Fibroblast of skin of right quadriceps (primary cell): ENCODE results near the gene BID.
"Not testable (repeated sequence)": the region's sequence is repeated elsewhere in the genome, so short reads cannot be mapped to it uniquely, and the experiment has no call there.

Source experiments
- DNase-seq: peaks from one replicate; pipeline ENCODE4 v3.0.0-alpha.2; 2013

BID gene

DNA sequence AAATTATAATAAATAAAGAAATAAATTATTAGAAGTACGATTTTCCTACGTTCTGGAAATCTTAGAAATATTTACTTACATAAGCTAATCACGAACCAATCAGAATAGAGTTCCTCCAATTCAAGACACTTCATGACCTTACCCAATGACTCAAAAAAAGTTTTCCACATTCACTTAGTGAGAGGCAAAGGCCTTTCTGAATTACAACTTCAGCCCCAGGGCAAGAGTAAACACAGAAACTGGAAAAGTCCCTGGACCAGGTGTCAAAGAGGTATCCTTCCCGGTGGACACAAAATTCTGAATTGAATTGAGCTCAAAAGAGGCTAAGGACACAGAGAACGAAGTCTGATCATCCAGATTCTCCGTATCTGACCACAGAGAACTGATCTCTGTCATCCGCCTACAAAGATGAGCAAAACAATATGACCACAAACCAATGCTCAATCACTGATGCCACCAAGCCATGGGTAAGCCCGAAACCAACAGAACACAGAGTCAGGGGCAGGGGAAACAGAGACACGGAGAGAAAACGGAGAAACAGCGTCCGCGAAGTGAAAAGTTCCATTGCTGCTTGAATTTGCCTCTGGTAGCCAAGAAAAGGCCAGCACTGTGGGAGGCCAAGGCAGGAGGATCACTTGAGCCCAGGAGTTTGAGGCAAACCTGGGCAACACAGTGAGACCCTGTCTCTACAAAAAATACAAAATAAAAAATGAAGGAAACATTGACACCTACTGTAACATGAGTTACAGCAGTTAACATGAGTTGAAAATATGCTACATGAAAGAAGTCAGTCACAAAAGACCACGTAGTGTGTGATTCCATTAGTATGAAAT lies 6.8 kb downstream of the BID start:
- DNase-seq, result no peak

DNA sequence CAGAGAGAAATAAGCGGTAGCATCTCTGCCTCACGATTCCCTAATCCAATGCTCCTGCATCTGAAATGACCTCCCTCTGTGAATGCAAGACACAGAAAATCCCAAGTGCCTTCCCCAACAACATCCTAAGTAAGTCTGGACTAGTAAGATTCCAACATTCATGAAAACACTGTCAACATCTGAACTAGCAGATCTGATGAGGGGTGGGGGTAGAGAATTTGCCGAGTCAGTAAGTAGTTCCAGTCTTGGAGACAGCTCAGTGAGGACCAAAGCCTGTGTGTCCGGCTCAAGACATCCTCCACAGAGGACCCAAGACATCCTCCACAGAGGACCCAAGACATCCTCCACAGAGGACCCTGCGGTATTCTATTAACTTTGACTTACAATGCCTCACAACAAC lies 9.4 kb downstream of the BID start:
- not testable (repeated sequence) for DNase-seq

DNA sequence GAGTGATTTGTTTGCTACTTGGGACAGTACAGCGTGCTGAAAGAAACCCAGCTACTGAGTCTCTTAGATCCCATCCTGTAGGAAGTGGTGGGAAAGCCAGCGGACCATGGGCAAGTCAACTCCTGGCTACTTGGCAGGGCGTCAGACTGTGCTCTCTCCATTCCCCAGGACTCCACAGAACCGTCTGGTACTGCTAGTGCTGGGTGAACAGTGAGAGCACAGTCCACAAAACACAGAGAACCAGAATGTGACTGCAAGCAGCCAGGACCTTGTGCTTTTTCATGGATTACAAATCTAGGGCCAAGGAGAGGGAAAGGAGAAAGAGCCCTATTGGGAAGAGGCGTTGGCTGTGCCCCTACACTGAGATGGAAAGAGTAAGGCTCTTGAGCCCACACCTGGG lies 10.2 kb downstream of the BID start:
- no peak for DNase-seq

- DNase-seq, result not testable (repeated sequence)
Observed at GRCh38 chr22:17763442-17763841, 10.8 kb downstream of the BID start.

GRCh38 chr22:17761138-17761488 lies 13.2 kb downstream of the BID start:
- no peak for DNase-seq

DNA sequence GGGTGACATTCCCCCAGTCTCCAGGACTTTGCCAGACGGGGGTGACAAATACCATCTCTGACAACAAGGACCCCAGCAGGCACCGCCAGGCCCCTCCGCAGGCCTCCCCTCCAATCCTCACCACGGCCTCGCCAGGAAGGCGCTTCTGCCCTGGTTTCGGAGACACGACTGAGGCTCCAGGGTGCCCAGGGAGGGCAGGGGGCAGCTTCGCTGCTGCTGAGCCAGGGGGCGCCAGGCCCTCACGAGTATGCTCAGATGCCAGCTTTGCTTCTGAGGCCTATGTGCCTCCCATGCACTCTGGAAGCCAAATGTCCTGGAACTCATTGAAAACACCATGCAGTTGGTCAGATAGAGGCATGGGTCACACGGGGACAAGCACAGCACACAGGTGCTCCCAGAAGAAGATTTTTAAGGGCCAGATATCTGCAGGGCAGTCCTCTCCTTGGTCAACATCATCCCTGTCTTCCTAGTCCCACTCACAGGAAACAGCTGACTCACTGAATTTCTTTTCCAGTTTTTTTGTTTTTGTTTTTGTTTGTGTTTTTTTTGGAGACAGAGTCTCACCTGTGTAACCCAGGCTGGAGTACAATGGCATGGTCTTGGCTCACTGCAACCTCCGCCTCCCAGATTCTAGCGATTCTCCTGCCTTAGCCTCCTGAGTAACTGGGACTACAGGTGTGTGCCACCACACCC lies 19.9 kb downstream of the BID start:
- DNase-seq, result no peak

DNA sequence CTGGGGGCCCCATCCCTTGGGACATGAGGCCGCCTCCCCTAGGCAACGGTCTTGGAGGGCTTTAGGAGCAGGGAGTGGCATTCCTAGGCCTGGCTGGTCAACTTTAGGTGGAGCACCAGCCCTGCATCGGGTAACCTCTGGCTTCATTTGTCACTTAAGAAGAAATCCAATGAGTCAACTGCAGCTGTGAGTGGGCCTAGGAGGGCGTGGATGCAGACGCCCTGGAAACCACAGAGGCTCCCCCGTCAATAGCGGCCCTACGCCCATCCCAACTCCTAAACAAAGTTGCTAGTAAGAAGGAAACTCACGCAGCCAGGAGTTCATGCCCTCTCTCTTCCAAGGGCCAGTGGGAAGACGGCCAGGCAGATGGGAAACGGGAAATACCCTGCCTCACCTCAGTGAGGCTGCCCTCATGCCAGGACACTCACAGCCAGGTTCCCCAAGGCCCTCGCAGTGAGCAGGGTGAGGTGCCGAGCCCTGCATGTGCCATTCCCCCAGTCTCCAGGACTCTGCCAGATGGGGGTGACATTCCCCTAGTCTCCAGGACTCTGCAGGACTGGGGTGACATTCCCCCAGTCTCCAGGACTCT lies 20.8 kb downstream of the BID start:
- no peak for DNase-seq

DNA sequence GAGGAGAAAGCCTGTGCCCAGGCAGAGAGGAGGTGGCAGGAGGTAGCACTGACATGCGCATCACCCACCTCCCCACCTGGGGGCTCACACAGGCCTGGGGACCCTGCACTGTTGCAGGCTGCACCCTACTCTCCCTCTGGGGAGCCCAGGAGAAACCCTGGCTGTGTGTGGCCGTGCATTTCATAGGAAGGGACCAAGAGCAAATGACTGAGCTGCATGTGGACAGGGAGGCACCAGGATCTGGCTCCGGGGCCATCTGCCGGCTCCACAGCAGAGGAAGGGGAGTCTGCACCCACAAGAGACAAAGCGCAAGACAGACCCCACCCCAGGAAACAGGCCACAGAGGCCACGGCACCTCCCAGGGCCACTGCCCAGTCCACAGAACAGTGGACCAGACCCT lies 22.7 kb downstream of the BID start:
- no peak for DNase-seq

DNA sequence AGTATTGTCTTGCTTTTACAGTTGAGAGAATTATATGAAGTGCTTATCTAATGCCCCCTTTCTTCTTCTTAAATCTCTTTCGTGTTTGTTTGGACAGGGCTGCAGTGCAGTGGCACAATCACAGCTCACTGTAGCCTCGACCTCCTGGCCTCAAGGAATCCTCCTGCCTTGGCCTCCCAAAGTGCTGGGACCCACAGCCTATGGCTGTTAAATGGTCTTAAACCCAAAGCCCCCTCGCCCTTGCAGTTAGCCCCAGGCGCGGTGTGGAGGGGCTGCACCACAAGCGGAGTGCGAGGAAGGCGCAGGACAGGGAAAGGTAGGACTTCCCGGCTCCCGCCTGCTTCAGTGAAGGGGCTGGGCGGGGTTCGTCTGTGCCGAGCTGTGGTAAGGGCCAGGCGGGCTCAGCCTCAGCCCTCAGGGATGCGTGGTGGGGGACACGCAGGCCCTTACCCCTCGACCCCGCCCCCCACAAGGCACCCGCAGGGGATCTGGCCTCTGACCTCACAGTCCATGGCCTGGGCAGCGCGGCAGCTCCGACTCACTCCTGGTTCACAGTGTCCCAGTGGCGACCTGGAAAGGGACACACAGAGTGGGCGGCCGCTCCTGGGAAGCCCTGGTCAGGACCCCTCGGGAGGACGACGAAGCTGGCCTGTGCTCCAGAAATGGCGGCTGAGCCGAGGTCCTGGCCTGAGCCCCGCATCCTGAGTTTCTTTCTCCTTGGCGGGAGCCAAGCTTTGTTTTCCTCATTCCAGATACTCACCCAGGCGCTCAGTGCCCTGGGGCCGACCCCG lies 24.5 kb downstream of the BID start:
- no peak for DNase-seq

DNA sequence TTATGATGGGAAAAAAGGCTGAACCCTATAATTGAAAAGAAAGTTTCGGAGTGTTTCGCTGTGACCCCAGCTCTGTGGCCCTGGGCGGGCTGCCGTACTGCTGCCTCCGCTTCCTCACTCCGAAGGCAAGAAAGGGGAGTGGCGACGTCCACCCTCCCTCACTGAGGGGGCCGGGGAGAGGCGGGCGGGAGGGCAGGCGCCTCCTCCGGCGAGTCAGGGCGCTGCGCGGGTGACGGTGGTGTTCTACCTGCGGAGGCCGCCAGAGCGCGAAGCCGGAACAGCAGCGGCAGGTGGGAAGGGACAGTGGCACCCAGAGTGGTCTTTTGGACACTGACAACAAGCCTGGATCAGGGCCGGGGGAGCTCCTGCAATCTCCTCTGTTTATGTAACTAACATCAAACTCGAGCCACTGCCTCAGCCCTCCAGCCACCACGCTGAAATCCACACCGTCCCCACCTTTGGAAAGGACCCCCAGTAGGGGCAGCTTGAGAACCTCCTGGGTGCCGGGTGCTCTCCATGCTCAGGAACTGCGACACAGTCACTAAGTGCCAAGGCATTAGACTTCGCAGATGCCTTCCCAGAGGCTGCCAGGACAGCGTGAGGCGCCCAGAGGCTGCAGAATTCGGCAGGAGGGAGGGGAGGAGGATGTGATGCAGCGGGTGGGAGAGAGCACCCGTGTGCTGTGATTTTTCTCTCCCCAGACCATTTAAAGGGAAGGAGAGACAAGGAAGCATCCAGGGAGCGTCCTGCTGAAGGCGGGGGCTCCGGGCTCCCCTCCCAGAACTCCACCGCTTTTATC lies 25.5 kb downstream of the BID start:
- no peak for DNase-seq

GRCh38 chr22:17746916-17747315 lies 27.4 kb downstream of the BID start:
- no peak for DNase-seq

DNA sequence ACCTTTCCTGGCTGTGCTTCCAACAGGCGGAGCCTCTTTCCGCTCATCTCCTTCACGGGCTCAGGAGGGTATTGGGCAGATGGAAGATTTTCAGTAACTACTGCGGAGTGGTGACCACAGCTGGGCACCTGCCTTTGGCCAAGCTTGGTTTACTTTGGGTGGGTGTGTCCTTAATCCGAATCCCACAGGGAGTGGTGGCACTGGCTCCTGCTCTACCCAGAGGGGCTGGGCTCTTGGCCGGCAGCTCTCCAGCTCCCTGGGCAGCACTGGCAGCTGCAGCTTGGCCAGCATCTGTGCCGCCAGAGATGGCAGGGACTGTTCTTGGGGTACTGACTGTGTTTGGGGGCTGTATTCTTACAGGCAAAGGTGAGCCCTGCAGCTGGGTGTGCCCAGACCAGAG lies 29.8 kb downstream of the BID start:
- DNase-seq, result no peak

DNA sequence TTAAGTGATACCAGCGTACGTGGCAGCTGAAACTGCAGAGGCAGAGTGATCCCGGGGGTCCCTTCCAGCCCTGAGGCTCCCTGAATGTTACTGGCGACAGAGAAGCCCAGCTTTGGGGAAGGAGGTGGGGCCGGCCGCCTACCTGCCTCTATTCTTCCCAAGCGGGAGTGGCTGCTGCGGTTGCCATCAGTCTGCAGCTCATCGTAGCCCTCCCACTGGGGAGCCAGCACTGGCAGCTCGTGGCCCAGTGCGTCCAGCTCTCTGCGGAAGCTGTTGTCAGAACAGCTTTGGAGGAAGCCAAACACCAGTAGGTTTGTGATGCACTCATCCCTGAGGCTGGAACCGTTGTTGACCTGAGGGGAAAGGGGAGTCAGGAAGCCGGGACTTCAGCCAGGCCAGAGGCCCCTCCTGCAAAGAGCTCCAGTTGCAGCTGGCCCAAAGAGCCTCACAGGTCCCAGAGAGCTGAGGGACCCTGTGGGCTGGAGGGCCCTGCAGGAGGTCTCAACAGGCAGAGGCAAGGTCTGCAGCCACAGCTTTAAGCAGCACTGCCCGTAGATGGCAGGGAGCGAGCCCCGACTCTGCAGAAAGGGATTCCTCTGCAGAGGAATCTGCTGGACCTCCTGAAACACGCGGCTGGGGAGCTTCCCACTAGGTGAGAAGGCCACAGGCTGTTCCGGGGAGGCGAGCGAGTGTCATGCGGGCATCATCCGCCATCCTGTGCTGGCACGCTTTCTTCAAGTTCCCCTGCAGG lies 30.4 kb downstream of the BID start:
- no peak for DNase-seq

- peak; percentile 53 for DNase-seq
Observed at GRCh38 chr22:17742527-17742902, 31.8 kb downstream of the BID start.

DNA sequence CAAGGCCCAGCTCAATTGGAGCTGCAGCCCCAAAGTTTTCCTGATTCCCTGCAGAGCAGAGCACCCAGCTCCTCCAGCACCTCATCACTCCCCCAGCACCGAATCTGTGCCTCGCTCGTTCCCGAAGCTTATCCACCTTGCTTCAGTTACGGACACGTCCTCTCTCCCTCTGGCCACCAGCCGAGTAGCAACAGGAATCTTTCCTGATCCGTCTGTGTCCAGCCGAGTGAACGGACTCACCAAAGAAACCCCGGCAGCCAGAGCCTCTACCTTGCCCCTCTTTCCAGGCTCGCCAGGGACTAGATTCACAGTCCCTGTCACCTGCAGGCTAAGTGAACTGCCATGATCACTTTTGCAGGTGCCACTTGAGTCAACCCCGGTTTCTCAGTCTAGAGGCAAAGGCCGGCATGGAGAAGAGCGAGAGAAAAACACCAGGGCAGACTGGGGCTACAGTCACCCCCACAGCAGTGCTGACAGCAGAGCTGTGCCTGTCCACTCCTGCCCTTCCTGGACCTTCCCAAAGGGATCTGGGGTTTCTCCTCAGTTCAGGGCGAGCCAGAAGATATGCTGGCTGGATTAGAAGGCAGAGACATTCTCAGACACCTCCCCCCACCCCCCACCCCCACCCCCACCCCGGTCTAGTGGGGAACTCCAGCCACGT lies 32.3 kb downstream of the BID start:
- no peak for DNase-seq

GRCh38 chr22:17739196-17739975 lies 34.9 kb downstream of the BID start:
- no peak for DNase-seq

GRCh38 chr22:17738386-17739128 lies 35.7 kb downstream of the BID start:
- no peak for DNase-seq

DNA sequence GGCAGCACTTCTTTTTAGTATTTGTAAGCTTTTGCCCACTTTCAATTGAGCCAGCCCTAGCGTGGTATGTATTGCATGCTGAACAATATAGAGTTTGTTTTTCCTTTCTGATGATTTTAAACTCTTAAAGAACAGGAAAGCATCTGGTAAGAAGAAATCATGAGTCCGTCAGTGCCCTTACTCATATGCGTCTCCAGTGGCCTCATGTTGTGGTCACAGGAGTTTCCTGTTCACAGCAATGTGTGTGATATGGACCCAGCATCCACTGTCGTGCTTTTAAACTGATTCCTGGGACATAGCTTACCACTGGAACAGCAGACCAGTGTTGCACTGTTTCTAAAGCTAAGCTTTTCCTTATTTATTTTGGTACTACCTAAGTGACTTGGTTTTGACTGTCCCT lies 40.1 kb downstream of the BID start:
- DNase-seq, result peak; percentile 44

- peak; percentile 38 for DNase-seq
Observed at GRCh38 chr22:17733466-17733865, 40.8 kb downstream of the BID start.
